Fibroblast of skin of left biceps (primary cell): ENCODE results near the gene RALY.
"Not testable (repeated sequence)": the region's sequence is repeated elsewhere in the genome, so short reads cannot be mapped to it uniquely, and the experiment has no call there.

ENCODE experiments used
- DNase-seq, 2 experiments: peaks; one replicate each; pipeline ENCODE4 v3.0.0-alpha.2; 2013; ENCODE audit warnings: low read depth in 2 of 2

Gene RALY

GRCh38 chr20:34133365-34133860 lies 139.7 kb downstream of the RALY start:
- DNase-seq = not testable (repeated sequence)
